Neural crest cell (in vitro differentiated cells): ENCODE results near the gene METTL17. TPM values are rescaled to one million over a fixed set of nuclear protein-coding genes. Genes with fewer than 3 reads are reported as not detected.

Experiments used
- DNase-seq: peaks from one replicate; pipeline ENCODE4 v3.0.0; 2021; ENCODE audit warnings: low read depth, mixed read lengths, low spot score
- H3K27ac Mint-ChIP-seq: one replicate; pipeline ENCODE4 v1.8.0; 2021; ENCODE audit warnings: mild to moderate bottlenecking, mixed read lengths; ENCODE audit not compliant: unreplicated experiment
- H3K27me3 Mint-ChIP-seq: 2 replicates; pipeline ENCODE4 v1.8.0; 2021; ENCODE audit warnings: low read depth, mild to moderate bottlenecking, mixed read lengths
- H3K36me3 Mint-ChIP-seq: 2 replicates; pipeline ENCODE4 v1.8.0; 2021; ENCODE audit warnings: low read depth, mild to moderate bottlenecking, mixed read lengths
- H3K4me1 Mint-ChIP-seq: 2 replicates; pipeline ENCODE4 v1.8.0; 2021; ENCODE audit warnings: mixed read lengths
- H3K4me3 Mint-ChIP-seq: one replicate; pipeline ENCODE4 v1.8.0; 2021; ENCODE audit warnings: mild to moderate bottlenecking, mixed read lengths
- H3K9me3 Mint-ChIP-seq: 2 replicates; pipeline ENCODE4 v1.8.0; 2021; ENCODE audit warnings: mixed read lengths
- CTCF ChIP-seq: fragments of 200-600 bp; sonication (generic); conservative IDR thresholded peaks from 2 replicates; pipeline ENCODE4 v1.5.0; 2021; ENCODE audit warnings: antibody characterized with exemption, mild to moderate bottlenecking
- total RNA-seq: library from RNA; stranded (reverse); gene quantifications from 2 replicates; pipeline ENCODE4 v1.2.1, GENCODE V29; 2021

Gene METTL17
- total RNA-seq, 1 donor from 2014 or later: 86.5 TPM

GRCh38 chr14:21018286-21018685, 28.5 kb downstream of the METTL17 start:
- no peak for DNase-seq
- no peaks in the 10 kb centered on the region for H3K36me3 Mint-ChIP-seq
- peaks cover 20% of the 10 kb centered on the region for H3K27me3 Mint-ChIP-seq
- no peak overlapping the region for H3K4me3 Mint-ChIP-seq
- peaks cover 10% of the 10 kb centered on the region for H3K4me1 Mint-ChIP-seq
- TF ChIP-seq CTCF: no peak
- no peaks in the 10 kb centered on the region for H3K9me3 Mint-ChIP-seq
- no peak overlapping the region for H3K27ac Mint-ChIP-seq

DNA sequence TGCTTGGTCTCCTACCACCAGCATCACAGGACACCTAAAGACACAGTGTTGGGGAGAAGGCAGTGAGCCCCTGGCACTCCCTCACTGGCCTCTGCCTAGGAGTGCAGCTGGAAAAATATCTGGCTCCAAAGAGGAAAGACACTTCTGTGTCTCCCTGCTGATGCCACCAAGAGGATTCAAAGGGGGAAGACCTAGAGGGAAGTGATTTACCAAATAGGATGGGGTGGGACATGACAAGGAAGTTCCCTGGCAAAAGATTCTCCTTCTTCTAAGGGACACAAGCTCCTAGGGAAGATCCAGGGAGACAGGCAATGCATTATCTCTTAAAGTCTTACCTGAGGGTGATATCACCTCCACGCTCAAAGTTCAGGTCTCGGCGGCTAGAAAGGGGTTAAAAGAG, 29.0 kb downstream of the METTL17 start:
- no peaks in the 10 kb centered on the region for H3K36me3 Mint-ChIP-seq
- no peak for TF ChIP-seq CTCF
- peaks cover 13% of the 10 kb centered on the region for H3K4me1 Mint-ChIP-seq
- peak overlapping the region; percentile 7 for H3K4me3 Mint-ChIP-seq
- no peak overlapping the region for H3K27ac Mint-ChIP-seq
- H3K9me3 Mint-ChIP-seq: no peaks in the 10 kb centered on the region
- no peak for DNase-seq
- H3K27me3 Mint-ChIP-seq: peaks cover 25% of the 10 kb centered on the region

- H3K27me3 Mint-ChIP-seq: peaks cover 31% of the 10 kb centered on the region
- DNase-seq: no peak
- peak overlapping the region; percentile 7 for H3K4me3 Mint-ChIP-seq
- no peak overlapping the region for H3K27ac Mint-ChIP-seq
- peaks cover 19% of the 10 kb centered on the region for H3K4me1 Mint-ChIP-seq
- no peak for TF ChIP-seq CTCF
- H3K36me3 Mint-ChIP-seq: no peaks in the 10 kb centered on the region
- no peaks in the 10 kb centered on the region for H3K9me3 Mint-ChIP-seq
These were observed 29.6 kb downstream of the METTL17 start for GRCh38 chr14:21019366-21019765.

GRCh38 chr14:21020977-21021545, 31.3 kb downstream of the METTL17 start:
- no peak for TF ChIP-seq CTCF
- Mint-ChIP-seq H3K27me3 (peaks cover 38% of the 10 kb centered on the region), H3K9me3 (no peaks in the 10 kb centered on the region)

GRCh38 chr14:21022686-21023085, 32.9 kb downstream of the METTL17 start:
- H3K4me3 Mint-ChIP-seq: peak overlapping the region; percentile 38
- H3K27ac Mint-ChIP-seq: no peak overlapping the region
- TF ChIP-seq CTCF: no peak
- H3K9me3 Mint-ChIP-seq: no peaks in the 10 kb centered on the region
- no peaks in the 10 kb centered on the region for H3K36me3 Mint-ChIP-seq
- no peak for DNase-seq
- peaks cover 44% of the 10 kb centered on the region for H3K27me3 Mint-ChIP-seq
- H3K4me1 Mint-ChIP-seq: peaks cover 19% of the 10 kb centered on the region

More at GRCh38 chr14:21020977-21021545, 31.3 kb downstream of the METTL17 start:
- no peak overlapping the region for H3K27ac Mint-ChIP-seq
- no peak for DNase-seq
- H3K36me3 Mint-ChIP-seq: no peaks in the 10 kb centered on the region
- H3K4me1 Mint-ChIP-seq: peaks cover 14% of the 10 kb centered on the region
- H3K4me3 Mint-ChIP-seq: peak overlapping the region; percentile 57

- DNase-seq: no peak
- Mint-ChIP-seq H3K9me3 (no peaks in the 10 kb centered on the region), H3K27ac (no peak overlapping the region), H3K27me3 (peaks cover 44% of the 10 kb centered on the region), H3K4me3 (peak overlapping the region; percentile 85), H3K36me3 (no peaks in the 10 kb centered on the region), H3K4me1 (peaks cover 19% of the 10 kb centered on the region)
- no peak for TF ChIP-seq CTCF
These were observed 33.4 kb downstream of the METTL17 start for GRCh38 chr14:21023174-21023573.
